Measurements from ENCODE around the gene SYTL3. TPM values are rescaled to one million over a fixed set of nuclear protein-coding genes. Genes with fewer than 3 reads are reported as not detected.

SYTL3 gene
- 1.1 to 1.8 TPM (median 1.4 TPM) in 5 replicates for total RNA-seq (2022; extraction: Qiagen RNA extraction; ENCODE audit: low read depth)

GRCh38 chr6:158649289-158650143, at the start of gene SYTL3:
SYTL3 (plus strand) TSS chr6:158650054; CDS start chr6:158663269, 13,215 bp downstream.

GRCh38 chr6:158644231-158645063, 5.4 kb upstream of the SYTL3 start, which contains the start of gene DYNLT1:
DYNLT1 (minus strand) TSS chr6:158644743; CDS start chr6:158644708, 35 bp downstream.

Other genes with a start within 250 kb of the SYTL3 start
- 9.4 to 16.4 TPM (median 15.2 TPM) in 5 replicates for gene TMEM181, start 90.0 kb upstream of the SYTL3 start, total RNA-seq (2022; extraction: Qiagen RNA extraction; ENCODE audit: low read depth)
- 97.2 to 155 TPM (median 104 TPM) in 5 replicates for gene DYNLT1, start 5.3 kb upstream of the SYTL3 start, total RNA-seq (2022; extraction: Qiagen RNA extraction; ENCODE audit: low read depth)
- 324 to 388 TPM (median 375 TPM) in 5 replicates for gene EZR, start 169.3 kb downstream of the SYTL3 start, total RNA-seq (2022; extraction: Qiagen RNA extraction; ENCODE audit: low read depth)